H1 (cell line): ENCODE measurements around the gene TSPAN17. TPM values are rescaled to one million over a fixed set of nuclear protein-coding genes. Genes with fewer than 3 reads are reported as not detected.
A peak's percentile ranks its signal among the peaks of the same experiment; 100 is the strongest.

Experiments used
- CTCF ChIA-PET: fragments of 300-600 bp; sonication (Branson Sonifier 250); formaldehyde crosslinking; loops from one replicate; lab custom pipeline; 2021; ENCODE audit not compliant: partially characterized antibody; lab: Charles Lee
- POLR2A ChIA-PET: fragments of 300-600 bp; sonication (Branson Sonifier 250); formaldehyde crosslinking; loops from one replicate; lab custom pipeline; 2021; ENCODE audit warnings: inconsistent platforms; ENCODE audit not compliant: partially characterized antibody; lab: Charles Lee
- DNase-seq, 2 experiments: peaks; one replicate each; pipeline versions ENCODE4 v3.0.0 to v3.0.0-alpha.2; 2010 to 2022; ENCODE audit warnings: low spot score in 2 of 2, low read depth in 1 of 2, mixed read lengths in 1 of 2
- FAIRE-seq: peaks from 2 replicates; lab custom pipeline; 2011; peaks lifted over from hg19 to GRCh38; lab: Jason Lieb, UNC
- H2AFZ ChIP-seq: 2 replicates; pipeline ENCODE4 v1.8.1; 2012; ENCODE audit warnings: low read length, inconsistent platforms
- H2AK5ac ChIP-seq: 2 replicates; pipeline ENCODE4 v1.6.1; 2013; ENCODE audit warnings: low read depth, low read length
- H2BK120ac ChIP-seq: replicated peaks from 2 replicates; pipeline ENCODE3; 2013; ENCODE audit warnings: low read depth, low read length, inconsistent platforms
- H2BK12ac ChIP-seq: 2 replicates; pipeline ENCODE4 v1.6.1; 2013; ENCODE audit warnings: low read depth, low read length
- H2BK15ac ChIP-seq: 2 replicates; pipeline ENCODE4 v1.6.1; 2013; ENCODE audit warnings: low read length
- H2BK20ac ChIP-seq: 2 replicates; pipeline ENCODE4 v1.6.1; 2013; ENCODE audit warnings: low read length
- H2BK5ac ChIP-seq: 2 replicates; pipeline ENCODE4 v1.6.1; 2013; ENCODE audit warnings: low read depth, low read length
- H3K14ac ChIP-seq: 2 replicates; pipeline ENCODE4 v1.6.1; 2013; ENCODE audit warnings: inconsistent platforms; ENCODE audit not compliant: insufficient read length
- H3K18ac ChIP-seq: 2 replicates; pipeline ENCODE4 v1.6.1; 2013; ENCODE audit warnings: low read length; ENCODE audit errors: extremely low read depth
- H3K23ac ChIP-seq: 2 replicates; pipeline ENCODE4 v1.6.1; 2013; ENCODE audit warnings: inconsistent platforms; ENCODE audit not compliant: insufficient read length
- H3K23me2 ChIP-seq: 2 replicates; pipeline ENCODE4 v1.6.1; 2013; ENCODE audit warnings: low read depth, low read length
- H3K27ac ChIP-seq: 2 replicates; pipeline ENCODE4 v1.6.1; 2011; ENCODE audit warnings: low read depth, low read length, inconsistent platforms
- H3K27me3 ChIP-seq, 4 experiments: replicated peaks in 1 of 4; 1 replicate in 1 of 4; 2 replicates in 3 of 4; pipeline versions ENCODE4 v1.6.1 to v1.8.1; 2011 to 2013; ENCODE audit warnings: low read length in 3 of 4, mild to moderate bottlenecking in 3 of 4, inconsistent platforms in 2 of 4, mixed read lengths in 2 of 4, moderate library complexity in 1 of 4; ENCODE audit not compliant: control insufficient read depth in 3 of 4, insufficient read depth in 3 of 4; ENCODE audit errors: extremely low read depth in 1 of 4
- H3K36me3 ChIP-seq, 4 experiments: 2 replicates each; pipeline versions ENCODE4 v1.6.1 to v1.8.1; 2011 to 2013; ENCODE audit warnings: mild to moderate bottlenecking in 4 of 4, low read length in 3 of 4, moderate library complexity in 2 of 4, control low read depth in 1 of 4, inconsistent platforms in 1 of 4; ENCODE audit not compliant: insufficient read depth in 4 of 4, control insufficient read depth in 2 of 4
- H3K4ac ChIP-seq: replicated peaks from 2 replicates; pipeline ENCODE3; 2013; ENCODE audit warnings: low read length, low read depth, mixed read lengths, inconsistent platforms; ENCODE audit not compliant: insufficient read length
- H3K4me1 ChIP-seq, 4 experiments: replicated peaks in 1 of 4; 1 replicate in 1 of 4; 2 replicates in 3 of 4; pipeline versions ENCODE4 v1.6.1 to v1.8.1; 2011 to 2013; ENCODE audit warnings: low read length in 3 of 4, inconsistent platforms in 2 of 4, mixed read lengths in 1 of 4; ENCODE audit not compliant: insufficient read depth in 4 of 4, control insufficient read depth in 3 of 4
- H3K4me2 ChIP-seq, 2 experiments: 2 replicates each; pipeline versions ENCODE4 v1.6.1 to v1.8.1; 2011 to 2013; ENCODE audit warnings: low read depth in 2 of 2, low read length in 2 of 2, control low read depth in 1 of 2, inconsistent platforms in 1 of 2, mild to moderate bottlenecking in 1 of 2; ENCODE audit not compliant: insufficient read depth in 1 of 2
- H3K4me3 ChIP-seq, 4 experiments: fragments of 200-600, 300-600 bp in 1 of 4; sonication (generic), shearing (Covaris generic), sonication (Bioruptor Twin) in 1 of 4; 2 replicates each; pipeline versions ENCODE4 v1.5.1 to v1.8.1; 2011 to 2016; ENCODE audit warnings: low read length in 4 of 4, low read depth in 3 of 4, control low read depth in 2 of 4, inconsistent platforms in 2 of 4, mild to moderate bottlenecking in 2 of 4, mixed read lengths in 1 of 4, moderate library complexity in 1 of 4; ENCODE audit not compliant: insufficient read depth in 2 of 4; ENCODE audit errors: extremely low read depth in 1 of 4
- H3K56ac ChIP-seq: replicated peaks from 2 replicates; pipeline ENCODE3; 2013; ENCODE audit warnings: low read depth, mild to moderate bottlenecking, mixed read lengths, low read length, inconsistent platforms; ENCODE audit not compliant: insufficient read length
- H3K79me1 ChIP-seq: 2 replicates; pipeline ENCODE4 v1.6.1; 2013; ENCODE audit warnings: low read depth, low read length, control low read depth
- H3K79me2 ChIP-seq, 2 experiments: 2 replicates each; pipeline versions ENCODE4 v1.6.1 to v1.8.1; 2012 to 2013; ENCODE audit warnings: low read length in 2 of 2, mild to moderate bottlenecking in 2 of 2, inconsistent platforms in 1 of 2; ENCODE audit not compliant: insufficient read depth in 2 of 2, control insufficient read depth in 1 of 2
- H3K9ac ChIP-seq, 4 experiments: replicated peaks in 1 of 4; 1 replicate in 1 of 4; 2 replicates in 3 of 4; pipeline versions ENCODE4 v1.6.1 to v1.8.1; 2011 to 2013; ENCODE audit warnings: low read depth in 3 of 4, low read length in 3 of 4, control low read depth in 2 of 4, mild to moderate bottlenecking in 2 of 4, moderate library complexity in 2 of 4, inconsistent platforms in 1 of 4; ENCODE audit errors: extremely low read depth in 1 of 4
- H3K9me3 ChIP-seq, 2 experiments: 2 replicates each; pipeline versions ENCODE4 v1.6.1 to v1.8.1; 2012 to 2013; ENCODE audit warnings: mild to moderate bottlenecking in 2 of 2, moderate library complexity in 2 of 2, control low read depth in 1 of 2, inconsistent platforms in 1 of 2, low read depth in 1 of 2, low read length in 1 of 2, mixed read lengths in 1 of 2; ENCODE audit not compliant: insufficient read depth in 2 of 2
- H4K20me1 ChIP-seq, 2 experiments: replicated peaks in 1 of 2; 2 replicates each; pipeline versions ENCODE3 to v1.8.1; 2011 to 2013; ENCODE audit warnings: inconsistent platforms in 2 of 2, low read length in 2 of 2, mild to moderate bottlenecking in 1 of 2; ENCODE audit not compliant: insufficient read depth in 2 of 2, control insufficient read depth in 1 of 2
- H4K5ac ChIP-seq: 2 replicates; pipeline ENCODE4 v1.6.1; 2013; ENCODE audit warnings: low read length, low read depth, mixed read lengths, inconsistent platforms; ENCODE audit not compliant: insufficient read length
- H4K8ac ChIP-seq: 2 replicates; pipeline ENCODE4 v1.8.0; 2013; ENCODE audit warnings: mild to moderate bottlenecking, moderate library complexity, low read length, inconsistent platforms; ENCODE audit not compliant: insufficient read depth; ENCODE audit errors: extremely low read depth
- H4K91ac ChIP-seq: replicated peaks from 2 replicates; pipeline ENCODE3; 2013; ENCODE audit warnings: low read length, mixed read lengths, inconsistent platforms; ENCODE audit not compliant: insufficient read length
- CTCF ChIP-seq, 3 experiments: IDR thresholded peaks; 1 replicate in 2 of 3; 2 replicates in 1 of 3; pipeline versions ENCODE4 v1.5.1 to v1.6.1; 2011; ENCODE audit warnings: low read length in 3 of 3, mild to moderate bottlenecking in 3 of 3, inconsistent platforms in 2 of 3, low read depth in 1 of 3, moderate library complexity in 1 of 3; ENCODE audit not compliant: insufficient read depth in 1 of 3; ENCODE audit errors: control extremely low read depth in 1 of 3
- FOSL1 ChIP-seq: IDR thresholded peaks from 2 replicates; pipeline ENCODE4 v1.6.1; 2011; ENCODE audit warnings: mild to moderate bottlenecking, low read depth, low read length, moderate library complexity; ENCODE audit not compliant: insufficient read depth
- JUN ChIP-seq: IDR thresholded peaks from 2 replicates; pipeline ENCODE4 v1.6.1; 2011; ENCODE audit warnings: low read depth, mild to moderate bottlenecking, improper control_type of control experiment, low read length
- KDM1A ChIP-seq: fragments of 200-600, 300-600 bp; sonication (generic); IDR thresholded peaks from 2 replicates; pipeline ENCODE4 v1.7.1; 2016; ENCODE audit warnings: mild to moderate bottlenecking, low read length, borderline replicate concordance
- NANOG ChIP-seq: IDR thresholded peaks from 2 replicates; pipeline ENCODE4 v1.6.1; 2011; ENCODE audit warnings: low read length, low read depth, mild to moderate bottlenecking, inconsistent platforms; ENCODE audit not compliant: insufficient read depth, poor library complexity, severe bottlenecking
- POLR2A ChIP-seq, 2 experiments: IDR thresholded peaks; 1 replicate in 1 of 2; 2 replicates in 1 of 2; pipeline ENCODE4 v1.6.1; 2011; ENCODE audit warnings: low read depth in 2 of 2, low read length in 2 of 2, mild to moderate bottlenecking in 2 of 2; ENCODE audit errors: control extremely low read depth in 1 of 2
- SIX5 ChIP-seq: IDR thresholded peaks from 2 replicates; pipeline ENCODE4 v1.6.1; 2011; ENCODE audit warnings: mild to moderate bottlenecking, low read depth, low read length
- SRF ChIP-seq: IDR thresholded peaks from 2 replicates; pipeline ENCODE4 v1.6.1; 2011; ENCODE audit warnings: mild to moderate bottlenecking, low read depth, low read length, moderate library complexity
- TAF7 ChIP-seq: optimal IDR thresholded peaks from 2 replicates; pipeline ENCODE3; 2011; ENCODE audit warnings: low read depth, mild to moderate bottlenecking, inconsistent platforms, low read length, moderate library complexity, borderline replicate concordance
- WGBS, 2 experiments: shearing (Covaris generic) in 1 of 2; methylation state at CpG; one replicate each; pipeline versions ENCODE4 v1.1.6 to v1.1.7; 2013 to 2015; ENCODE audit warnings: low lambda C conversion rate in 2 of 2, mixed read lengths in 2 of 2, inconsistent platforms in 1 of 2, low coverage in 1 of 2, missing lambda C conversion rate in 1 of 2; ENCODE audit not compliant: insufficient replicate concordance in 2 of 2, insufficient coverage in 1 of 2, insufficient read length in 1 of 2; ENCODE audit errors: extremely low coverage in 1 of 2, missing lambda C conversion rate in 1 of 2; 5-methylcytosine and 5-hydroxymethylcytosine counted together
- polyA plus RNA-seq, 7 experiments: library from polyadenylated mRNA; depleted of rRNA in 3 of 7; stranded (reverse) in 5 of 7; unstranded in 2 of 7; fragments of >200 nt in 5 of 7; fragments of 200-250 nt in 2 of 7; gene quantifications; 1 replicate in 5 of 7; 2 replicates in 1 of 7; 4 replicates in 1 of 7; pipeline versions ENCODE4 v1.2.1 to v1.2.3, GENCODE V29; 2011 to 2013; ENCODE audit warnings: missing spikeins in 2 of 7, mixed read lengths in 2 of 7
- total RNA-seq: library from RNA; stranded (reverse); fragmentation: NEBNext Ultra II Directional; extraction: Animal tissue kit (Norgen Biotek cat#: 25700); gene quantifications from 2 replicates; pipeline ENCODE4 v1.2.1, GENCODE V29; 2021
- TF ChIP-seq, protein P1 (sequence below): IDR thresholded peaks from 2 replicates; pipeline ENCODE4 v1.6.1; 2012; ENCODE audit warnings: inconsistent platforms

Gene TSPAN17
- total and polyA plus RNA-seq, 2 of the 8 experiments (the other 6 are each of a cell fraction or from before 2014, with no cell fraction given), result 41.5 to 53.7 TPM

DNA sequence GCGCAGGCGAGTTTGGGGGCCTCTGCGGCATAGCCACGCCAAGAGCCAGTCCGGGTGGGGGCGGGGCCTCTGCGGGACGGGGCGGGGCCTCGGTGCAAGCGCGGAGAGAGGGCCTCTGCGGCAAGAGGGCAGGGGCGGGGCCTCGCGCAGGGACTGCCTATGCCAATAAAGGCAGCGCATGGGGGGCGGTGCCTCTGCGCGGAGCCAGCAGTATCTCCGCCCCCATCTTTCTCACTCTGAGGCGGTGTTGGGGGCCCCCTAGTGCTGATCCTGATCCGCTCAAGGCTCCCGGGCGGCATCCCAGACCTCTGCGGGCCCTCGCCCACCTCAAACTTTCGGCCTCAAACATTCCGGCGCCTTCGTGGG is 28.1 kb upstream of the TSPAN17 start:
- Histone ChIP-seq H2BK120ac (no peak overlapping the region), H2BK20ac (no peak overlapping the region), H2AK5ac (no peak overlapping the region), H3K4me2 (peak overlapping the region; percentile 63 to 72), H2BK15ac (no peak overlapping the region), H3K9ac (no peak overlapping the region), H4K91ac (no peak overlapping the region), H2BK12ac (no peak overlapping the region; the same call in 1 of the 2 replicates), H3K9me3 (peaks cover 0 to 6% of the 10 kb centered on the region in 2 experiments; a peak in 1 of 4 replicates), H4K8ac (peak overlapping the region; percentile 28; the same call in 1 of the 2 replicates), H3K4me3 (peak overlapping the region in 3 of 4 experiments; percentile 11 to 54 (median 19); a peak in 4 of 8 replicates), H4K20me1 (peaks cover 2 to 5% of the 10 kb centered on the region in 2 experiments), H3K23me2 (peaks cover 3% of the 10 kb centered on the region; the same call in 1 of the 2 replicates), H3K4me1 (peaks cover 0 to 13% (median 6%) of the 10 kb centered on the region in 4 experiments; a peak in 6 of 7 replicates), H2BK5ac (no peak overlapping the region), H3K27me3 (peaks cover 9 to 47% (median 26%) of the 10 kb centered on the region in 4 experiments; a peak in 6 of 7 replicates), H3K14ac (no peak overlapping the region), H3K56ac (no peak overlapping the region), H3K36me3 (no peaks in the 10 kb centered on the region), H4K5ac (no peak overlapping the region), H3K23ac (no peak overlapping the region), H3K4ac (no peak overlapping the region), H3K27ac (no peak overlapping the region), H3K79me1 (no peaks in the 10 kb centered on the region), H2AFZ (no peak overlapping the region; the same call in 1 of the 2 replicates), H3K18ac (peak overlapping the region; percentile 95; the same call in 1 of the 2 replicates), H3K79me2 (no peaks in the 10 kb centered on the region)
- POLR2A ChIA-PET, result interaction anchor here (0.9 to 2.8 kb wide), 4 partner anchors 11 to 83 kb away, joined by 3 to 19 read pairs (median 4); partner anchors contain the start of genes EIF4E1B, RNF44, SNCB and TSPAN17
- DNase-seq (peak; percentile 86 to 94), FAIRE-seq (no peak)
- CTCF ChIA-PET, result interaction anchor here (1.0 to 1.5 kb wide), 2 partner anchors 40 to 41 kb away, joined by 3 to 5 read pairs; no protein-coding TSS in a partner anchor
- WGBS, 2 experiments, result 18% methylated on average over 12 of the region's 31 CpGs; no CpG with 5 or more reads in 1 of the 2 experiments
- TF ChIP-seq JUN, result no peak
- no peak for TF ChIP-seq FOSL1
- TF ChIP-seq NANOG, result no peak
- TF ChIP-seq TAF7, result no peak
- peak in 2 of 3 experiments; percentile 61 to 70; a peak in 3 of 4 replicates for TF ChIP-seq CTCF (IDR thresholded peaks at IDR 0.05; ENCODE audit: control extremely low read depth in 1 of 3, insufficient read depth in 1 of 3, low read depth in 1 of 3, low read length in 3 of 3)
- TF ChIP-seq SIX5, result no peak
- TF ChIP-seq KDM1A, result no peak
- no peak for TF ChIP-seq SRF
- no peak for TF ChIP-seq POLR2A (IDR thresholded peaks at IDR 0.05; ENCODE audit: control extremely low read depth in 1 of 2, low read depth in 2 of 2, low read length in 2 of 2)
- TF ChIP-seq, protein P1, sequence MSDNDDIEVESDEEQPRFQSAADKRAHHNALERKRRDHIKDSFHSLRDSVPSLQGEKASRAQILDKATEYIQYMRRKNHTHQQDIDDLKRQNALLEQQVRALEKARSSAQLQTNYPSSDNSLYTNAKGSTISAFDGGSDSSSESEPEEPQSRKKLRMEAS, result no peak; the same call in 1 of the 2 replicates
